Karpas-422 (cell line): ENCODE data around the gene ARRB2. TPM values are rescaled to one million over a fixed set of nuclear protein-coding genes. Genes with fewer than 3 reads are reported as not detected.

Experiments
- DNase-seq: peaks from one replicate; pipeline ENCODE4 v3.0.0-alpha.2; 2015
- H2AFZ ChIP-seq: fragments of 200-600 bp; sonication (generic); 2 replicates; pipeline ENCODE4 v1.6.1; 2014; ENCODE audit warnings: antibody characterized with exemption, low read length, mixed read lengths
- H3K27ac ChIP-seq: fragments of 200-600 bp; sonication (generic); 2 replicates; pipeline ENCODE4 v1.5.1; 2014; ENCODE audit warnings: mild to moderate bottlenecking, low read length, moderate library complexity
- H3K27me3 ChIP-seq: fragments of 200-600 bp; sonication (generic); 2 replicates; pipeline ENCODE4 v1.6.1; 2014; ENCODE audit warnings: low read length, mixed read lengths
- H3K36me3 ChIP-seq: fragments of 200-600 bp; sonication (generic); 2 replicates; pipeline ENCODE4 v1.6.1; 2014; ENCODE audit warnings: low read length, mixed read lengths; ENCODE audit not compliant: insufficient read depth
- H3K4me1 ChIP-seq: fragments of 200-600 bp; sonication (generic); 2 replicates; pipeline ENCODE4 v1.6.1; 2014; ENCODE audit warnings: mild to moderate bottlenecking, low read length, mixed read lengths
- H3K4me2 ChIP-seq: fragments of 200-600 bp; sonication (generic); 2 replicates; pipeline ENCODE4 v1.6.1; 2014; ENCODE audit warnings: low read length, low read depth, mild to moderate bottlenecking; ENCODE audit not compliant: poor library complexity, severe bottlenecking
- H3K4me3 ChIP-seq: fragments of 200-600 bp; sonication (generic); 2 replicates; pipeline ENCODE4 v1.5.1; 2014; ENCODE audit warnings: mild to moderate bottlenecking, antibody characterized with exemption, low read length, mixed read lengths
- H3K79me2 ChIP-seq: fragments of 200-600 bp; sonication (generic); 2 replicates; pipeline ENCODE4 v1.6.1; 2014; ENCODE audit warnings: mild to moderate bottlenecking, low read length, mixed read lengths
- H3K9ac ChIP-seq: fragments of 200-600 bp; sonication (generic); 2 replicates; pipeline ENCODE4 v1.6.0; 2014; ENCODE audit warnings: low read length
- H3K9me2 ChIP-seq: fragments of 200-600 bp; sonication (generic), shearing (Covaris generic); replicated peaks from 2 replicates; pipeline ENCODE4 v1.6.0; 2014; ENCODE audit warnings: mild to moderate bottlenecking, low read length, moderate library complexity; ENCODE audit not compliant: insufficient read depth
- H3K9me3 ChIP-seq: fragments of 300-700, 200-600 bp; sonication (generic); 2 replicates; pipeline ENCODE4 v1.6.1; 2014; ENCODE audit warnings: low read length, mixed read lengths
- H4K20me1 ChIP-seq: fragments of 200-600 bp; sonication (generic); 2 replicates; pipeline ENCODE4 v1.6.1; 2014; ENCODE audit warnings: mild to moderate bottlenecking, antibody characterized with exemption, low read length, low read depth; ENCODE audit not compliant: insufficient read depth
- total RNA-seq: library from RNA; depleted of rRNA; stranded (reverse); fragments of >200 nt; shearing (Covaris generic); gene quantifications from 2 replicates; pipeline ENCODE4 v1.2.3, GENCODE V29; 2014; ENCODE audit warnings: low replicate concordance

Gene ARRB2
- total RNA-seq, 1 experiment from 2014 or later: 19.1 TPM

DNA sequence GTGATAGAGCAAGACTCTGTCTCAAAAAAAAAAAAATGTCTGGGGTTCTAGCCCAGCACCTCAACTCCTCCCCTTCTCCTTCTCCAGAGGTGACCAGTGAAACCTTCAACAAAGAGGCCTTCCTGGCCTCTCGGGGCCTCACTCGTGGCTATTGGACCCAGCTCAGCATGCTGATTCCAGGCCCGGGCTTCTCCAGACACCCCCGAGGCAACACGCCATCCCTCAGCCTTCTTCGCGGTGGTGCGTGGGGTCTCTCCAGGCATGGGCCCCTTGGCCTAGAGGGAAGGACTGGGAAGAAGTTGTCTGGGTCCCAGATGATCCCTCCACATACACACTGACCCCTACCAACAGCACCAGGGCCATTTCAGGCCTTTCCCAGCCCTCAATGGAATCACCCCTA lies 32.8 kb downstream of the ARRB2 start:
- no peaks in the 10 kb centered on the region for H3K9me2 ChIP-seq
- H4K20me1 ChIP-seq: no peaks in the 10 kb centered on the region
- H3K9me3 ChIP-seq: no peaks in the 10 kb centered on the region
- H3K79me2 ChIP-seq: no peaks in the 10 kb centered on the region
- H3K4me3 ChIP-seq: no peak overlapping the region
- H3K27me3 ChIP-seq: peaks cover 4% of the 10 kb centered on the region; the same call in 1 of the 2 replicates
- peaks cover 14% of the 10 kb centered on the region for H3K4me1 ChIP-seq
- no peak overlapping the region for H3K4me2 ChIP-seq
- H3K9ac ChIP-seq: no peak overlapping the region
- no peak overlapping the region for H3K27ac ChIP-seq
- no peaks in the 10 kb centered on the region for H3K36me3 ChIP-seq
- no peak for DNase-seq
- H2AFZ ChIP-seq: no peak overlapping the region

DNA sequence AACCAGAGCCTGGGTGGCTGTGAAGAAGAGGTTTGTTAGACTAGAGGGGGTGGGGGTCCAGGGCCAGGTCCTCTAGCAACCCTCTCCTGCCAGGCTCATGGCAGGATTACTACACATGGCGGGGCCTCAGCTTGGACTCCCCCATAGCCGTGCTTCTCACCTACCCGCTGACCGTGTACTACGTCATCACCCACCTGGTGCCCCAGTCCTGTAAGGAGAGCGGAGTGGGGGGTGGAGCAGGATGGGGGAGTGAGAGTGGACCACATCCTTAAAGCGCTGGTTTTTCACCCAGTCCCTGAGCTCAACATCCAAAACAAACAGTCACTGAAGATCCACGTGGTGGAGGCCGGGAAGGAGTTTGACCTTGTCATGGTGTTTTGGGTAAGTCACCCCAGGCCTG lies 33.5 kb downstream of the ARRB2 start:
- Histone ChIP-seq H4K20me1 (no peaks in the 10 kb centered on the region), H3K4me1 (peaks cover 13% of the 10 kb centered on the region), H3K79me2 (no peaks in the 10 kb centered on the region), H3K36me3 (no peaks in the 10 kb centered on the region), H3K4me2 (no peak overlapping the region), H3K4me3 (no peak overlapping the region), H3K9me3 (no peaks in the 10 kb centered on the region), H3K9me2 (no peaks in the 10 kb centered on the region), H3K27ac (no peak overlapping the region), H2AFZ (no peak overlapping the region), H3K27me3 (peaks cover 4% of the 10 kb centered on the region; the same call in 1 of the 2 replicates), H3K9ac (no peak overlapping the region)
- no peak for DNase-seq

DNA sequence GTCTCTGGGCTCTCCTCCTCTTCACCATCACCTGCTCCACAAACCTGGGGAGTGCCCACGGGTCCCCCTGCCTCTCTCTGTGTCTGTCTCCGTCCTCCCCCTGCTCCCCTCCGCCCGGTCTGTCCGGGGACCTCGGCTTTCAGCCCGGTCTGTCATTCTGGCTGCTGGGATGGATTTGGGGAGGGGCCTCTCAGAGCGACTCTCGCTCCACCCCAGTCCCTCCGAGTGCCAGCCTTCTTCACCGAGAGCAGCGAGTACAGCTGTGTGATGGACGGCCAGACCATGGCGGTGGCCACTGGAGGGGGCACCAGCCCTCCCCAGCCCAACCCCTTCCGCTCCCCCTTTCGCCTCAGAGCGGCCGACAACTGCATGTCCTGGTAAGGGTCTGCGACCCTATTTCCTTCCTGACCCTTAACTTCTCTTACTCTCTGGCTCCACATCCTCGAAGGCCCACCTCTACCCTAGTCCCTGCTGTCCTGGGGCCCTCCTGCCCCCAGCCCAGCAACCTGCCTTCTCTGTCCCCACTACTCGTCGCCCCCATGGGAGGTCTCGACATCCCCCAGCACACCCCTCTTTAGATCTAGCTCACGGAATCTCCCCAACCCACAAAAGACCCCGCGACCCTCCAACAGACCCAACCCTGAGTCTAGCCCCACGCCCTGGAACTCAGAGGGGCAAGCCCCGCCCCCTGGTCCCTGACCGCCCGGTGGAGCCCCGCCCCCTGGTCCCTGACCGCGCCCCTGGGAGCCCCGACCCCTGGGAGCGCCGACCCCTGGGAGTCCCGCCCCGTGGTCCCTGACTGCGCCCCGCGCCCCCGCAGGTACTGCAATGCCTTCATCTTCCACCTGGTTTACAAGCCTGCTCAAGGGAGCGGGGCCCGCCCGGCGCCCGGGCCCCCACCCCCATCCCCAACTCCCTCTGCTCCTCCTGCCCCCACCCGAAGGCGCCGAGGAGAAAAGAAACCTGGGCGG lies 34.9 kb downstream of the ARRB2 start:
- Histone ChIP-seq H3K9me2 (no peaks in the 10 kb centered on the region), H3K9me3 (no peaks in the 10 kb centered on the region), H3K27ac (no peak overlapping the region), H3K36me3 (no peaks in the 10 kb centered on the region), H3K4me2 (no peak overlapping the region), H3K9ac (no peak overlapping the region), H3K79me2 (no peaks in the 10 kb centered on the region), H2AFZ (no peak overlapping the region), H4K20me1 (no peaks in the 10 kb centered on the region), H3K4me1 (peaks cover under 1% of the 10 kb centered on the region), H3K27me3 (no peaks in the 10 kb centered on the region), H3K4me3 (no peak overlapping the region)
- no peak for DNase-seq

DNA sequence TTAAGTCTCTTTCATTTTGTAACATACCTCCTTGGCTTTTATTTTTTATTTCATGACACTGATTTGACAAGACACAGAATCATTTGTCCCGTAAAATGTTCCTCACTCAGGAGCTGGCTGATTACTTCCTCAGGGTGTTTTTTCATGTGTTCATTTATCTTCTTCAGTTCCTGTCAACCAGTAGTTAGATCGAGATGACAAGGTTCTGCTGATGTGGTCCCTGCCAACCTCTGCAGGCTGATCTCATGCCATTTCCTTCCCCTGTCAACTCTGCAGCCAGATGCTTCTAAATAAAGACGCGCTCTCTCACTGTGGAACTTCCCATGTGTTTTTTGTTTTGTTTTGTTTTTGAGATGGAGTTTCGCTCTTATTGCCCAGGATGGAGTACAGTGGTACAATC lies 37.4 kb downstream of the ARRB2 start:
- H3K9ac ChIP-seq: no peak overlapping the region
- no peaks in the 10 kb centered on the region for H3K9me2 ChIP-seq
- no peaks in the 10 kb centered on the region for H3K27me3 ChIP-seq
- no peak for DNase-seq
- H2AFZ ChIP-seq: no peak overlapping the region
- no peaks in the 10 kb centered on the region for H4K20me1 ChIP-seq
- H3K36me3 ChIP-seq: no peaks in the 10 kb centered on the region
- no peak overlapping the region for H3K27ac ChIP-seq
- no peak overlapping the region for H3K4me2 ChIP-seq
- H3K4me1 ChIP-seq: no peaks in the 10 kb centered on the region
- no peak overlapping the region for H3K4me3 ChIP-seq
- no peaks in the 10 kb centered on the region for H3K9me3 ChIP-seq
- no peaks in the 10 kb centered on the region for H3K79me2 ChIP-seq

DNA sequence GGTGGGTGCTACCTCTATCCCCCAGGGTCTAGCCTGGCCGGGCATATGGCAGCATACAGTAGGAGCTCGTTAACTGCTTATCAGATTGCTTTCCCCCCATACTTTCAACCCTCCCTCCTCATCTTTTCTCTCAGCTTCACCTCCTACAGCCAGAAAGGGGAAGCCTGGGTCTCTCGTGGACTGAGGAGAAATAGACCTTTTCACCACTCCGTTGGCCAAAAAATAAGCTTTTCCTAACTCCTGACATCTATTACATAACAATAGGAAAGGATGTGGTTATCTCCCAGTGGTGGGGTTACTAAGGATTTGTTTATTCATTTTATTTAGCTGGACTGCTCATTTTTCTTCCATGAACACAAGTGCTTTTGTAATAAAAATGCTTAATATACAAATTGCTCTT lies 38.3 kb downstream of the ARRB2 start:
- Histone ChIP-seq H3K4me2 (no peak overlapping the region), H3K4me3 (no peak overlapping the region), H3K4me1 (no peaks in the 10 kb centered on the region), H3K36me3 (no peaks in the 10 kb centered on the region), H3K9me2 (no peaks in the 10 kb centered on the region), H3K27me3 (no peaks in the 10 kb centered on the region), H2AFZ (no peak overlapping the region), H4K20me1 (no peaks in the 10 kb centered on the region), H3K27ac (no peak overlapping the region), H3K79me2 (no peaks in the 10 kb centered on the region), H3K9ac (no peak overlapping the region), H3K9me3 (no peaks in the 10 kb centered on the region)
- no peak for DNase-seq

DNA sequence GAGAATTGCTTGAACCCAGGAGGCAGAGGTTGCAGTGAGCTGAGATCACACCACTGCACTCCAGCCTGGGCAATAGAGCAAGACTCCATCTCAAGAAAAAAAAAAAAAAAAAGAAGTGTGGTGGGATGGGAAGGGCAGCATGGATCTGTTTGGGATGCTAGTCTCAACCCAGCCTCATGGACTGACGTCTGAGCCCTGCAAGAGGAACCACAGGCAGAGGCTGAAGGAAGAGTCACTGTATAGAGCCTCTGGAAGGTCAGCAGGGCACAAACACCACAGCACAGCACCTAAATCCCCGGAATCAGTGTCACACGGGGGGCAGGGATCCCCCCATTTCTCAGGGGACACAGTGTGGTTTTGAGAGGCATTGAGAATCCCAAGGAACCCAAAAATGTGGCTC lies 40.2 kb downstream of the ARRB2 start:
- Histone ChIP-seq H3K9me2 (no peaks in the 10 kb centered on the region), H3K9ac (no peak overlapping the region), H3K4me2 (no peak overlapping the region), H3K36me3 (no peaks in the 10 kb centered on the region), H3K27me3 (no peaks in the 10 kb centered on the region), H3K27ac (no peak overlapping the region), H3K4me3 (no peak overlapping the region), H3K9me3 (no peaks in the 10 kb centered on the region), H3K79me2 (no peaks in the 10 kb centered on the region), H2AFZ (no peak overlapping the region), H4K20me1 (no peaks in the 10 kb centered on the region), H3K4me1 (no peaks in the 10 kb centered on the region)
- no peak for DNase-seq

DNA sequence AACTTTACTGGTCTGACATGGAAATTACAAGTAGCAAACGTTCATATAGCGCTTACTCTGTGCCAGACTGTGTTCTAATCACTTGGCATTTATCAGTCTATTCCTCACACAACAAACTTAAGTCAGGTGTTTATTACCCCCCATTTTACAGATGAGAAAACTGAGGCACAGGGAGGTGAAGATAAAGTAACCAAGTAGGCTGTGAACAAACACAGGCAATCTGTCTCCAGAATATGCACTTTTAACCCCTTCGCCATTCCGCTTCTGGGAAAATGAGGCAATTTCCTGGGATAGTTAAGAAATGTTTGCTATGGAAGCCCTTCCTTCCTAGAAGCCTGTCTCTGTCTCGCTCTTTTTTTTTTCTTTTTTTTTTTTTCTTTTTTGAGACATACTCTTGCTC lies 41.5 kb downstream of the ARRB2 start:
- Histone ChIP-seq H3K79me2 (no peaks in the 10 kb centered on the region), H2AFZ (no peak overlapping the region), H3K27me3 (no peaks in the 10 kb centered on the region), H3K4me1 (no peaks in the 10 kb centered on the region), H4K20me1 (no peaks in the 10 kb centered on the region), H3K36me3 (no peaks in the 10 kb centered on the region), H3K4me3 (no peak overlapping the region), H3K4me2 (no peak overlapping the region), H3K27ac (no peak overlapping the region), H3K9me2 (no peaks in the 10 kb centered on the region), H3K9me3 (no peaks in the 10 kb centered on the region), H3K9ac (no peak overlapping the region)
- no peak for DNase-seq

DNA sequence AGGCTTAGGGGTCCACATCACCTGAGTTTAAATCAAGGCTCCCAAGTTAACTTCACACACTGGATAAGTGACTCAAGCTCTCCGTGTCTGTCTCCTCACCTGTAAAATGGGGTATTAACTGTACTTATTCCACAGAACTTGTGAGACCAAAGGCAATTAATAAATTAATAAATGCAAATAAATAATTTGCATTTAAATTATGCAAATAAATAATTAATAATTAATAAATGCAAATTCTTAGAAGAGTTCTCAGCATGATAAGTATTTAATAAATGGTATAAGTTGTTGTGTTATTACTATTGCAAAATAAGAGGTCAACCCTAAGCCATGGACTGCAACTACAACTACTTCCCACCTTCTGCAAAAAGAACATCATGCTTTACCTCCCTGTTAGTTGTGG lies 43.0 kb downstream of the ARRB2 start:
- Histone ChIP-seq H3K4me1 (no peaks in the 10 kb centered on the region), H3K36me3 (no peaks in the 10 kb centered on the region), H3K9ac (no peak overlapping the region), H3K9me3 (no peaks in the 10 kb centered on the region), H3K9me2 (no peaks in the 10 kb centered on the region), H3K27me3 (no peaks in the 10 kb centered on the region), H3K79me2 (no peaks in the 10 kb centered on the region), H4K20me1 (no peaks in the 10 kb centered on the region), H3K4me3 (no peak overlapping the region), H2AFZ (no peak overlapping the region), H3K27ac (no peak overlapping the region), H3K4me2 (no peak overlapping the region)
- no peak for DNase-seq
